Epithelial cell of prostate (primary cell): ENCODE measurements around the gene BCL2L11.

Experiments used
- DNase-seq: peaks from one replicate; pipeline ENCODE4 v3.0.0-alpha.2; 2011; ENCODE audit warnings: low read depth, low spot score
- H3K27ac ChIP-seq: fragments of 450-650 bp; 2 replicates; pipeline ENCODE4 v1.5.1; 2017; ENCODE audit warnings: mild to moderate bottlenecking

Gene BCL2L11

GRCh38 chr2:111186121-111186715, 65.5 kb downstream of the BCL2L11 start:
- H3K27ac ChIP-seq = no peak overlapping the region
- no peak for DNase-seq

GRCh38 chr2:111186933-111187332, 66.2 kb downstream of the BCL2L11 start:
- H3K27ac ChIP-seq = no peak overlapping the region
- DNase-seq = no peak

GRCh38 chr2:111188681-111189080, 68.0 kb downstream of the BCL2L11 start:
- H3K27ac ChIP-seq = no peak overlapping the region
- no peak for DNase-seq

- no peak overlapping the region for H3K27ac ChIP-seq
- no peak for DNase-seq
Measured at GRCh38 chr2:111189106-111189505, 68.4 kb downstream of the BCL2L11 start.

GRCh38 chr2:111190816-111191540, 70.3 kb downstream of the BCL2L11 start:
- no peak overlapping the region for H3K27ac ChIP-seq
- no peak for DNase-seq

GRCh38 chr2:111191877-111192276, 71.2 kb downstream of the BCL2L11 start:
- H3K27ac ChIP-seq = no peak overlapping the region
- DNase-seq = no peak

GRCh38 chr2:111192776-111193368, 72.2 kb downstream of the BCL2L11 start:
- DNase-seq = no peak
- no peak overlapping the region for H3K27ac ChIP-seq

- DNase-seq = no peak
- no peak overlapping the region for H3K27ac ChIP-seq
Measured at GRCh38 chr2:111194835-111195621, 74.3 kb downstream of the BCL2L11 start.

- no peak for DNase-seq
- H3K27ac ChIP-seq = no peak overlapping the region
Measured at GRCh38 chr2:111196435-111196834, 75.7 kb downstream of the BCL2L11 start.

- no peak overlapping the region for H3K27ac ChIP-seq
- no peak for DNase-seq
Measured at GRCh38 chr2:111198701-111199100, 78.0 kb downstream of the BCL2L11 start.

GRCh38 chr2:111199840-111200239, 79.1 kb downstream of the BCL2L11 start:
- no peak for DNase-seq
- H3K27ac ChIP-seq = no peak overlapping the region

GRCh38 chr2:111200333-111200881, 79.7 kb downstream of the BCL2L11 start:
- DNase-seq = no peak
- H3K27ac ChIP-seq = no peak overlapping the region

GRCh38 chr2:111201214-111201613, 80.5 kb downstream of the BCL2L11 start:
- H3K27ac ChIP-seq = no peak overlapping the region
- no peak for DNase-seq

- no peak for DNase-seq
Measured at GRCh38 chr2:111202266-111203040, 81.7 kb downstream of the BCL2L11 start.

GRCh38 chr2:111204706-111205105, 84.0 kb downstream of the BCL2L11 start:
- DNase-seq = no peak

More at GRCh38 chr2:111202266-111203040, 81.7 kb downstream of the BCL2L11 start:
- no peak overlapping the region for H3K27ac ChIP-seq

GRCh38 chr2:111205774-111206173, 85.1 kb downstream of the BCL2L11 start:
- no peak for DNase-seq
- H3K27ac ChIP-seq = no peak overlapping the region

More at GRCh38 chr2:111204706-111205105, 84.0 kb downstream of the BCL2L11 start:
- no peak overlapping the region for H3K27ac ChIP-seq

- no peak overlapping the region for H3K27ac ChIP-seq
- DNase-seq = no peak
Measured at GRCh38 chr2:111207851-111208250, 87.1 kb downstream of the BCL2L11 start.

GRCh38 chr2:111208639-111209038, 87.9 kb downstream of the BCL2L11 start:
- H3K27ac ChIP-seq = no peak overlapping the region
- no peak for DNase-seq

GRCh38 chr2:111209045-111209514, 88.4 kb downstream of the BCL2L11 start:
- DNase-seq = peak; percentile 36
- H3K27ac ChIP-seq = no peak overlapping the region

- DNase-seq = no peak
- H3K27ac ChIP-seq = no peak overlapping the region
Measured at GRCh38 chr2:111210036-111210435, 89.3 kb downstream of the BCL2L11 start.
